Measurements from ENCODE around the gene SHROOM2.

Gene SHROOM2

GRCh38 chrX:9880870-9881269 is 94.6 kb downstream of the SHROOM2 start:
- DNase-seq: no peak
- Histone ChIP-seq H3K9ac (ENCODE audit: low read length) (no peak overlapping the region), H3K4me1 (ENCODE audit: control insufficient read depth, insufficient read depth, low read depth, low read length) (peaks cover 16% of the 10 kb centered on the region), H3K27me3 (ENCODE audit: control insufficient read depth in 1 of 2, insufficient read depth in 1 of 2, low read length in 2 of 2) (peaks cover 0 to 37% of the 10 kb centered on the region in 2 experiments), H3K27ac (ENCODE audit: low read length, poor library complexity, severe bottlenecking) (no peak overlapping the region), H2AFZ (ENCODE audit: low read depth, low read length) (no peak overlapping the region), H3K9me3 (ENCODE audit: control insufficient read depth, low read length) (no peaks in the 10 kb centered on the region), H3K4me3 (ENCODE audit: insufficient read depth in 1 of 2, low read depth in 1 of 2, low read length in 2 of 2) (no peak overlapping the region), H3K4ac (ENCODE audit: low read depth in 1 of 2, low read length in 2 of 2) (no peak overlapping the region), H3K14ac (ENCODE audit: low read length in 2 of 2) (no peak overlapping the region), H3K79me1 (replicated peaks; ENCODE audit: low read length, poor library complexity, severe bottlenecking) (peaks cover 7% of the 10 kb centered on the region), H2BK5ac (ENCODE audit: low read depth, low read length, poor library complexity, severe bottlenecking) (no peak overlapping the region), H3K36me3 (ENCODE audit: control insufficient read depth in 1 of 2, insufficient read depth in 2 of 2, low read depth in 1 of 2, low read length in 2 of 2) (peaks cover 0 to 14% of the 10 kb centered on the region in 2 experiments), H3K18ac (ENCODE audit: low read depth in 1 of 2, low read length in 2 of 2) (no peak overlapping the region), H2BK12ac (ENCODE audit: low read length in 2 of 2) (no peak overlapping the region), H3K23ac (ENCODE audit: low read length in 2 of 2) (no peak overlapping the region), H2BK15ac (ENCODE audit: low read depth, poor library complexity, severe bottlenecking) (no peak overlapping the region), H2BK120ac (ENCODE audit: low read depth, low read length) (no peak overlapping the region), H2AK5ac (ENCODE audit: low read length, severe bottlenecking) (no peak overlapping the region), H3K4me2 (ENCODE audit: low read length, poor library complexity, severe bottlenecking) (no peak overlapping the region), H4K8ac (ENCODE audit: low read length) (no peak overlapping the region), H4K91ac (ENCODE audit: low read length) (no peak overlapping the region)
- 86% methylated on average over 5 of the region's 7 CpGs for WGBS

- no peak overlapping the region for H3K14ac ChIP-seq (ENCODE audit: low read length in 2 of 2)
- no peak overlapping the region for H4K91ac ChIP-seq (ENCODE audit: low read length)
- no peak overlapping the region for H2BK15ac ChIP-seq (ENCODE audit: low read depth, poor library complexity, severe bottlenecking)
- H3K79me1 ChIP-seq (replicated peaks; ENCODE audit: low read length, poor library complexity, severe bottlenecking): peaks cover 12% of the 10 kb centered on the region
- no peak overlapping the region for H3K9ac ChIP-seq (ENCODE audit: low read length)
- no peak overlapping the region for H3K4me3 ChIP-seq (ENCODE audit: insufficient read depth in 1 of 2, low read depth in 1 of 2, low read length in 2 of 2)
- H2AFZ ChIP-seq (ENCODE audit: low read depth, low read length): no peak overlapping the region
- H3K4me1 ChIP-seq (ENCODE audit: control insufficient read depth, insufficient read depth, low read depth, low read length): peaks cover 17% of the 10 kb centered on the region
- peaks cover 0 to 39% of the 10 kb centered on the region in 2 experiments for H3K27me3 ChIP-seq (ENCODE audit: control insufficient read depth in 1 of 2, insufficient read depth in 1 of 2, low read length in 2 of 2)
- no peak overlapping the region for H3K23ac ChIP-seq (ENCODE audit: low read length in 2 of 2)
- H3K4me2 ChIP-seq (ENCODE audit: low read length, poor library complexity, severe bottlenecking): no peak overlapping the region
- no peak overlapping the region for H2BK120ac ChIP-seq (ENCODE audit: low read depth, low read length)
- no peak overlapping the region for H2AK5ac ChIP-seq (ENCODE audit: low read length, severe bottlenecking)
- no peak overlapping the region for H2BK5ac ChIP-seq (ENCODE audit: low read depth, low read length, poor library complexity, severe bottlenecking)
- peaks cover 0 to 9% of the 10 kb centered on the region in 2 experiments for H3K36me3 ChIP-seq (ENCODE audit: control insufficient read depth in 1 of 2, insufficient read depth in 2 of 2, low read depth in 1 of 2, low read length in 2 of 2)
- H3K27ac ChIP-seq (ENCODE audit: low read length, poor library complexity, severe bottlenecking): no peak overlapping the region
- H3K9me3 ChIP-seq (ENCODE audit: control insufficient read depth, low read length): no peaks in the 10 kb centered on the region
- no peak overlapping the region for H2BK12ac ChIP-seq (ENCODE audit: low read length in 2 of 2)
- H4K8ac ChIP-seq (ENCODE audit: low read length): peak overlapping the region; percentile 55
- DNase-seq: peak; percentile 87
- H3K4ac ChIP-seq (ENCODE audit: low read depth in 1 of 2, low read length in 2 of 2): no peak overlapping the region
- WGBS: 50% methylated on average over 14 of the region's 15 CpGs
- H3K18ac ChIP-seq (ENCODE audit: low read depth in 1 of 2, low read length in 2 of 2): peak overlapping the region in 1 of 2 experiments; percentile 8
Measured at GRCh38 chrX:9882669-9883446, 96.6 kb downstream of the SHROOM2 start.

GRCh38 chrX:9884031-9884779 is 98.0 kb downstream of the SHROOM2 start:
- Histone ChIP-seq H4K8ac (ENCODE audit: low read length) (no peak overlapping the region), H3K23ac (ENCODE audit: low read length in 2 of 2) (no peak overlapping the region), H4K91ac (ENCODE audit: low read length) (no peak overlapping the region), H3K4me2 (ENCODE audit: low read length, poor library complexity, severe bottlenecking) (no peak overlapping the region), H3K79me1 (replicated peaks; ENCODE audit: low read length, poor library complexity, severe bottlenecking) (peaks cover 13% of the 10 kb centered on the region), H3K4me3 (ENCODE audit: insufficient read depth in 1 of 2, low read depth in 1 of 2, low read length in 2 of 2) (no peak overlapping the region), H2BK15ac (ENCODE audit: low read depth, poor library complexity, severe bottlenecking) (no peak overlapping the region), H3K4ac (ENCODE audit: low read depth in 1 of 2, low read length in 2 of 2) (no peak overlapping the region), H2BK120ac (ENCODE audit: low read depth, low read length) (no peak overlapping the region), H2BK5ac (ENCODE audit: low read depth, low read length, poor library complexity, severe bottlenecking) (no peak overlapping the region), H3K9ac (ENCODE audit: low read length) (no peak overlapping the region), H3K27ac (ENCODE audit: low read length, poor library complexity, severe bottlenecking) (no peak overlapping the region), H3K18ac (ENCODE audit: low read depth in 1 of 2, low read length in 2 of 2) (no peak overlapping the region), H2BK12ac (ENCODE audit: low read length in 2 of 2) (peak overlapping the region in 1 of 2 experiments; percentile 54), H3K4me1 (ENCODE audit: control insufficient read depth, insufficient read depth, low read depth, low read length) (peaks cover 16% of the 10 kb centered on the region), H3K36me3 (ENCODE audit: control insufficient read depth in 1 of 2, insufficient read depth in 2 of 2, low read depth in 1 of 2, low read length in 2 of 2) (peaks cover 0 to 9% of the 10 kb centered on the region in 2 experiments), H3K27me3 (ENCODE audit: control insufficient read depth in 1 of 2, insufficient read depth in 1 of 2, low read length in 2 of 2) (peaks cover 0 to 45% of the 10 kb centered on the region in 2 experiments), H3K9me3 (ENCODE audit: control insufficient read depth, low read length) (no peaks in the 10 kb centered on the region), H2AFZ (ENCODE audit: low read depth, low read length) (no peak overlapping the region), H3K14ac (ENCODE audit: low read length in 2 of 2) (no peak overlapping the region), H2AK5ac (ENCODE audit: low read length, severe bottlenecking) (no peak overlapping the region)
- WGBS: 72% methylated on average over 6 of the region's 9 CpGs
- DNase-seq: no peak

- no peak overlapping the region for H3K14ac ChIP-seq (ENCODE audit: low read length in 2 of 2)
- peaks cover 0 to 45% of the 10 kb centered on the region in 2 experiments for H3K27me3 ChIP-seq (ENCODE audit: control insufficient read depth in 1 of 2, insufficient read depth in 1 of 2, low read length in 2 of 2)
- H2BK12ac ChIP-seq (ENCODE audit: low read length in 2 of 2): no peak overlapping the region
- H3K4me1 ChIP-seq (ENCODE audit: control insufficient read depth, insufficient read depth, low read depth, low read length): peaks cover 16% of the 10 kb centered on the region
- no peak overlapping the region for H3K9ac ChIP-seq (ENCODE audit: low read length)
- H3K4ac ChIP-seq (ENCODE audit: low read depth in 1 of 2, low read length in 2 of 2): no peak overlapping the region
- no peak overlapping the region for H2BK120ac ChIP-seq (ENCODE audit: low read depth, low read length)
- H3K9me3 ChIP-seq (ENCODE audit: control insufficient read depth, low read length): no peaks in the 10 kb centered on the region
- H4K8ac ChIP-seq (ENCODE audit: low read length): no peak overlapping the region
- no peak overlapping the region for H2BK5ac ChIP-seq (ENCODE audit: low read depth, low read length, poor library complexity, severe bottlenecking)
- no peak overlapping the region for H3K27ac ChIP-seq (ENCODE audit: low read length, poor library complexity, severe bottlenecking)
- no peak overlapping the region for H3K4me3 ChIP-seq (ENCODE audit: insufficient read depth in 1 of 2, low read depth in 1 of 2, low read length in 2 of 2)
- no peak overlapping the region for H2AFZ ChIP-seq (ENCODE audit: low read depth, low read length)
- H3K79me1 ChIP-seq (replicated peaks; ENCODE audit: low read length, poor library complexity, severe bottlenecking): peaks cover 13% of the 10 kb centered on the region
- no peak overlapping the region for H3K4me2 ChIP-seq (ENCODE audit: low read length, poor library complexity, severe bottlenecking)
- H3K18ac ChIP-seq (ENCODE audit: low read depth in 1 of 2, low read length in 2 of 2): no peak overlapping the region
- no peak overlapping the region for H3K23ac ChIP-seq (ENCODE audit: low read length in 2 of 2)
- no peak overlapping the region for H2BK15ac ChIP-seq (ENCODE audit: low read depth, poor library complexity, severe bottlenecking)
- H2AK5ac ChIP-seq (ENCODE audit: low read length, severe bottlenecking): no peak overlapping the region
- H4K91ac ChIP-seq (ENCODE audit: low read length): no peak overlapping the region
- peak; percentile 64 for DNase-seq
- peaks cover 0 to 9% of the 10 kb centered on the region in 2 experiments for H3K36me3 ChIP-seq (ENCODE audit: control insufficient read depth in 1 of 2, insufficient read depth in 2 of 2, low read depth in 1 of 2, low read length in 2 of 2)
- WGBS: 14% methylated on average over 4 of the region's 8 CpGs
Measured at GRCh38 chrX:9885150-9885549, 98.9 kb downstream of the SHROOM2 start.

Data from mesenchymal stem cell (in vitro differentiated cells and primary cell).